ENCODE data around the gene STK24.

- no peak for TF ChIP-seq POLR2A (IDR thresholded peaks at IDR 0.05)
- TF ChIP-seq, protein P1, sequence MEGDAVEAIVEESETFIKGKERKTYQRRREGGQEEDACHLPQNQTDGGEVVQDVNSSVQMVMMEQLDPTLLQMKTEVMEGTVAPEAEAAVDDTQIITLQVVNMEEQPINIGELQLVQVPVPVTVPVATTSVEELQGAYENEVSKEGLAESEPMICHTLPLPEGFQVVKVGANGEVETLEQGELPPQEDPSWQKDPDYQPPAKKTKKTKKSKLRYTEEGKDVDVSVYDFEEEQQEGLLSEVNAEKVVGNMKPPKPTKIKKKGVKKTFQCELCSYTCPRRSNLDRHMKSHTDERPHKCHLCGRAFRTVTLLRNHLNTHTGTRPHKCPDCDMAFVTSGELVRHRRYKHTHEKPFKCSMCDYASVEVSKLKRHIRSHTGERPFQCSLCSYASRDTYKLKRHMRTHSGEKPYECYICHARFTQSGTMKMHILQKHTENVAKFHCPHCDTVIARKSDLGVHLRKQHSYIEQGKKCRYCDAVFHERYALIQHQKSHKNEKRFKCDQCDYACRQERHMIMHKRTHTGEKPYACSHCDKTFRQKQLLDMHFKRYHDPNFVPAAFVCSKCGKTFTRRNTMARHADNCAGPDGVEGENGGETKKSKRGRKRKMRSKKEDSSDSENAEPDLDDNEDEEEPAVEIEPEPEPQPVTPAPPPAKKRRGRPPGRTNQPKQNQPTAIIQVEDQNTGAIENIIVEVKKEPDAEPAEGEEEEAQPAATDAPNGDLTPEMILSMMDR (IDR thresholded peaks at IDR 0.05): no peak
Observed at GRCh38 chr13:98559169-98559568, 17.7 kb downstream of the STK24 start.
